HS-27A (cell line): Measurements from ENCODE around the gene SPINK8.
"Not testable (repeated sequence)": the region's sequence is repeated elsewhere in the genome, so short reads cannot be mapped to it uniquely, and the experiment has no call there.

Source experiments
- DNase-seq: peaks from one replicate; pipeline ENCODE4 v3.0.0-alpha.2; 2012; ENCODE audit warnings: low read depth, missing footprints

The SPINK8 gene

GRCh38 chr3:48333346-48334245, at the start of gene SPINK8:
TSS of gene SPINK8 (minus strand) at chr3:48333661. CDS start at chr3:48328341, 5,320 bp downstream.
- not testable (repeated sequence) for DNase-seq

- no peak for DNase-seq
Measured at GRCh38 chr3:48372862-48373435, 39.5 kb upstream of the SPINK8 start.

GRCh38 chr3:48372377-48372770, 38.9 kb upstream of the SPINK8 start:
- DNase-seq = no peak

GRCh38 chr3:48371651-48372376, 38.4 kb upstream of the SPINK8 start, which contains the start of gene FBXW12:
TSS of gene FBXW12 (plus strand) at chr3:48372219. CDS start at chr3:48372768, 549 bp downstream.
- DNase-seq = no peak

GRCh38 chr3:48370333-48370713, 36.9 kb upstream of the SPINK8 start:
- DNase-seq = no peak

- DNase-seq = no peak
Measured at GRCh38 chr3:48369693-48370332, 36.4 kb upstream of the SPINK8 start.

- no peak for DNase-seq
Measured at GRCh38 chr3:48367201-48367600, 33.7 kb upstream of the SPINK8 start.

GRCh38 chr3:48364840-48365239, 31.4 kb upstream of the SPINK8 start:
- no peak for DNase-seq

GRCh38 chr3:48361928-48362327, 28.5 kb upstream of the SPINK8 start:
- no peak for DNase-seq

- no peak for DNase-seq
Measured at GRCh38 chr3:48356419-48356818, 23.0 kb upstream of the SPINK8 start.

- DNase-seq = no peak
Measured at GRCh38 chr3:48353987-48354386, 20.5 kb upstream of the SPINK8 start.

- no peak for DNase-seq
Measured at GRCh38 chr3:48352546-48352945, 19.1 kb upstream of the SPINK8 start.

GRCh38 chr3:48347500-48347899, 14.0 kb upstream of the SPINK8 start:
- DNase-seq = no peak

- DNase-seq = no peak
Measured at GRCh38 chr3:48345946-48346572, 12.6 kb upstream of the SPINK8 start.

- no peak for DNase-seq
Measured at GRCh38 chr3:48344867-48345507, 11.5 kb upstream of the SPINK8 start.

- no peak for DNase-seq
Measured at GRCh38 chr3:48343432-48343831, 10.0 kb upstream of the SPINK8 start.

- no peak for DNase-seq
Measured at GRCh38 chr3:48338635-48339034, 5.2 kb upstream of the SPINK8 start.

- not testable (repeated sequence) for DNase-seq
Measured at GRCh38 chr3:48337536-48337935, 4.1 kb upstream of the SPINK8 start.

- not testable (repeated sequence) for DNase-seq
Measured at GRCh38 chr3:48335286-48335685, 1.8 kb upstream of the SPINK8 start.

GRCh38 chr3:48334605-48335004, 1.1 kb upstream of the SPINK8 start:
- DNase-seq = no peak
